ENCODE data around the gene SLC34A3. TPM values are rescaled to one million over a fixed set of nuclear protein-coding genes. Genes with fewer than 3 reads are reported as not detected.

Gene SLC34A3
- total RNA-seq, 1 experiment from 2014 or later, result not detected

DNA sequence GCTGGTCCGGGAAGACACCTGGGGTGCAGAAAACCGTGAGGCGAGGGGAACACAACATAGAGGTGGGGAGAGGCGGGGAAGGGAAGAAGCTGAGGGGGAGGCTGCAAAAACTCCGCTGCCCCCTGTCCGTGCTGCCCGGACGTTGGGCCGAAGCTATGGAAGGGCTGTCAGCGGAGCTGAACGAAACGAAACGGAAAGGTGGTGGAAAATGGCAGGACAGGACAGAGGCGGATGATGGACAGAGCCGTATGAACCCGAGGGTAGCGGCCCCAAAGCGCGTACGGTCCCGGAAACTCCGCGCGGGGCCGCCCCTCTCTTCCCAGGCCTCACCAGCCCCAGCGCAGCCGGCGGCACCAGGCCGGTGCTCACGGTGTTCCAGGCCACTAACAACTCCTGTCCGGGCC, 42.6 kb upstream of the SLC34A3 start:
- H3K36me3 ChIP-seq (ENCODE audit: insufficient read depth, low read length), result no peaks in the 10 kb centered on the region
- H3K4me3 ChIP-seq (ENCODE audit: low read length), result peak overlapping the region; percentile 87
- H2AFZ ChIP-seq (ENCODE audit: low read length), result no peak overlapping the region
- no peaks in the 10 kb centered on the region for H3K27me3 ChIP-seq (ENCODE audit: low read length)
- H3K4me2 ChIP-seq (ENCODE audit: low read depth, low read length, poor library complexity, severe bottlenecking), result peak overlapping the region; percentile 77
- H3K9ac ChIP-seq (ENCODE audit: low read length), result peak overlapping the region; percentile 86
- H4K20me1 ChIP-seq (ENCODE audit: insufficient read depth, low read depth, low read length), result peaks cover 22% of the 10 kb centered on the region
- H3K4me1 ChIP-seq (ENCODE audit: low read length), result peaks cover 32% of the 10 kb centered on the region
- peak; percentile 40 for DNase-seq
- H3K9me2 ChIP-seq (replicated peaks; ENCODE audit: insufficient read depth, low read length), result no peaks in the 10 kb centered on the region
- H3K27ac ChIP-seq (ENCODE audit: low read length), result no peak overlapping the region
- peaks cover 33% of the 10 kb centered on the region for H3K79me2 ChIP-seq (ENCODE audit: low read length)
- H3K9me3 ChIP-seq (ENCODE audit: low read length), result no peaks in the 10 kb centered on the region

DNA sequence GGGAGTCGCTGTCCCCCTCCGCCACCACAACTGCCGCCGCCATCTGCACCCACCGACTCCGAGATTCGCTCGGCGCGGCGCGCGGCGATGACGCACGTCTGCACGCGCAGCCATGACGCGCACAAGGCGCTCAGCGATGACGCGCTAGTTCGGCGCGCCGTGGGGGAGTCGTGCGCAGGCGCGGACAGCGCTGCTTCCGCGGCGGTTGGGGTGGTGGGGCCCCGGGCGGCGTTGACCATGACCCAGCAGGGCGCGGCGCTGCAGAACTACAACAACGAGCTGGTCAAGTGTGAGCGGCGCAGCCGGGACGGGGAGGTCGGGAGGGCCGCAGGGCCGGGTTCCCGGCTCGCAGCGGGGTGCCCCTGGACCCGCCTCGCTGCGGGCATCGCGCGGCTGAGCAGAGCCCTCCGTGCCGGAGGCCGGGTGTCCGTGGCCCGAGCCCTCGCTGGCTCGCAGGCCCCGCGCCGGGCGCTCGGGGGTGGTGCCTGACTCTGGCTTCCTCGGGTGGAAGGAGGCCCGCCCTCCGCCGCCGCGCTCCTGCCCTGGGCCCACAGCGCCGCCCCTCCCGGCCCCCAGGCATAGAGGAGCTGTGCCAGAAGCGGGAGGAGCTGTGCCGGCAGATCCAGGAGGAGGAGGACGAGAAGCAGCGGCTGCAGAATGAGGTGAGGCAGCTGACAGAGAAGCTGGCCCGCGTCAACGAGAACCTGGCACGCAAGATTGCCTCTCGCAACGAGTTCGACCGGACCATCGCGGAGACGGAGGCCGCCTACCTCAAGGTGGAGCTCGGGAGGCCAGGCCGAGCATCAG, 42.0 kb upstream of the SLC34A3 start, which contains the start of the genes ANAPC2 and SSNA1:
ANAPC2 (minus strand) TSS at position 71 of the 807 bp plus-strand sequence; CDS start at position 43, 28 bp downstream.
SSNA1 (plus strand) TSS at position 187 of the 807 bp plus-strand sequence; CDS start at position 238, 51 bp downstream.
- peaks cover 22% of the 10 kb centered on the region for H4K20me1 ChIP-seq (ENCODE audit: insufficient read depth, low read depth, low read length)
- peak within 1 kb of the TSS; percentile 86 for H3K9ac ChIP-seq (ENCODE audit: low read length)
- H3K4me2 ChIP-seq (ENCODE audit: low read depth, low read length, poor library complexity, severe bottlenecking), result peak within 1 kb of the TSS; percentile 77
- H3K36me3 ChIP-seq (ENCODE audit: insufficient read depth, low read length), result no peaks in the 10 kb centered on the region
- no peaks in the 10 kb centered on the region for H3K27me3 ChIP-seq (ENCODE audit: low read length)
- peaks cover 33% of the 10 kb centered on the region for H3K79me2 ChIP-seq (ENCODE audit: low read length)
- peaks cover 32% of the 10 kb centered on the region for H3K4me1 ChIP-seq (ENCODE audit: low read length)
- H3K4me3 ChIP-seq (ENCODE audit: low read length), result peak within 1 kb of the TSS; percentile 87
- no peaks in the 10 kb centered on the region for H3K9me2 ChIP-seq (replicated peaks; ENCODE audit: insufficient read depth, low read length)
- H3K9me3 ChIP-seq (ENCODE audit: low read length), result no peaks in the 10 kb centered on the region
- peak within 1 kb of the TSS; percentile 75 for H3K27ac ChIP-seq (ENCODE audit: low read length)
- DNase-seq, result peak; percentile 98
- no peak within 1 kb of the TSS for H2AFZ ChIP-seq (ENCODE audit: low read length)

DNA sequence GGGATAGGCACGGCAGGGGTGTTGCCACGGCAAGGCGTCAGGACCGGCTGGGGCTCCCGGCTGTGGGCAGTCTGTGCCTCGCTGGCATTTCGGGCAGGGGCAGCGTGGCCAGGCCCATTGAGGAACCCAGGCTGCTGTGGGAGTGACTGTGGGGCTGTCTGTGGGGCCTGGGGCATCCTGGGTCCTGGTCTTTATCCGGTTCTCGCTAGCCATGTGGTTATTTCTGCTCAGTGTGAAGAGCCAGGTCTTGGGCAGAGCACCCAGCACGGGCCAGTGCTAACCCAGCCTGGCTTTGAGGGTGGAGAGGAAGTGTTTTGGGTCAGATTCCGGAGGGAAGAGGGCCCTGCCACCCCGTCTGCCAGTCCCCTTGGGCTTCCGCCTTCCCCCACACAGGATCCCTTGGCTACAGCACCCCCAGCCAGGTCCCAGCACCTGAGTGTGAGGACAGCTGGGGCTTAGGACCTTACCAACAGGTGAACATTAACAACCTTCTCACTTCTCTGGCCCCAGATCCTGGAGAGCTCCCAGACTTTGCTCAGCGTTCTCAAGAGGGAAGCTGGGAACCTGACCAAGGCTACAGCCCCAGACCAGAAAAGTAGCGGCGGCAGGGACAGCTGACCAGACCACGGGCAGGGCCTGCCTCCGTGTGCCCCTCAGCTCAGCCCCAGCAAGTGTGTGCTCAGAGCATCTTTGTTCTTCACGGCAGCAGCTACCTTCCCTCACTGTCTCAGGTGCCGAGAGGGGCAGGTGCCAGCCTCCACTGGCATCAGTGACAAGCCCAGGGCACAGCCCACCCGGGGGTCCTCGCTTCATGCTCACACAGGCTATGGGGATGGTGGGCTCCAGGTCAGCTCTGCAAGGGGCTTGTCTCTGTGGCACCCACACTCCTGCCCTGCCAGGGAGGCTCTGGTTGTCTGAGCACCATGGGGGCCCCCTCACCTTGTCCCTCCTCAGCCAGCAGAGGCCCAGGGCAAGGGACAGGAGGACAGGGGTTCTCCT, 41.1 kb upstream of the SLC34A3 start:
- Histone ChIP-seq H3K36me3 (ENCODE audit: insufficient read depth, low read length) (no peaks in the 10 kb centered on the region), H3K79me2 (ENCODE audit: low read length) (peaks cover 34% of the 10 kb centered on the region), H4K20me1 (ENCODE audit: insufficient read depth, low read depth, low read length) (peaks cover 22% of the 10 kb centered on the region), H2AFZ (ENCODE audit: low read length) (no peak overlapping the region), H3K4me2 (ENCODE audit: low read depth, low read length, poor library complexity, severe bottlenecking) (peak overlapping the region; percentile 77), H3K9me2 (replicated peaks; ENCODE audit: insufficient read depth, low read length) (no peaks in the 10 kb centered on the region), H3K4me3 (ENCODE audit: low read length) (peak overlapping the region; percentile 87), H3K27ac (ENCODE audit: low read length) (peak overlapping the region; percentile 75), H3K9me3 (ENCODE audit: low read length) (no peaks in the 10 kb centered on the region), H3K9ac (ENCODE audit: low read length) (peak overlapping the region; percentile 86), H3K27me3 (ENCODE audit: low read length) (no peaks in the 10 kb centered on the region), H3K4me1 (ENCODE audit: low read length) (peaks cover 32% of the 10 kb centered on the region)
- no peak for DNase-seq

DNA sequence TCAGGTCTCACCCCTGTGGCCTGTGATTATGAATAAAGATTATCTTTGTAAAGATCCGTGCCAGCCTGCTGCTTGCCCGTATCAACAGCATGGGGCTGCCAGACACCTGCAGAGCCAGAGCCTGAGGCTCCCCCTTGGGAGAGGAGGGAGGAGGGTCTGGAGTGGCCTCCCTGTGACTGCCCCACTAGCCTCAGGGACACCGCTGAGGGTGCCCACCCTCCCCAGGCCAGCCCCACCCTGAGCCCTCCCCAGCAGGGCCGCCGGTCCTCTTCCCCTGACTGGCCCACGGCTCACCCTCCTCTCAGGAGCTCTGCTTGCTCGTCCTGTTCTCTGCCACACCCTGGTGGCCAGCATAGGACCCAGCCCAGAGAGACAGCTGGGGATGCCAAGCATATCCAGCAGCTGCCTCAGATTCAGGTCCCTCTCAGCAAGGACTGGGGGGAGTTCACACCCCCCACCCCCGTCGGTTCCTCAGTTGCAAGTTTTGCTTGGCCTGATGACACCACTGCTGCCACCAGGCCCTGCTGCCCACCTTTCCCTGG, 40.3 kb upstream of the SLC34A3 start:
- Histone ChIP-seq H2AFZ (ENCODE audit: low read length) (no peak overlapping the region), H3K4me2 (ENCODE audit: low read depth, low read length, poor library complexity, severe bottlenecking) (peak overlapping the region; percentile 77), H3K9me3 (ENCODE audit: low read length) (no peaks in the 10 kb centered on the region), H3K9ac (ENCODE audit: low read length) (peak overlapping the region; percentile 86), H3K79me2 (ENCODE audit: low read length) (peaks cover 41% of the 10 kb centered on the region), H3K36me3 (ENCODE audit: insufficient read depth, low read length) (no peaks in the 10 kb centered on the region), H4K20me1 (ENCODE audit: insufficient read depth, low read depth, low read length) (peaks cover 24% of the 10 kb centered on the region), H3K27ac (ENCODE audit: low read length) (no peak overlapping the region), H3K4me3 (ENCODE audit: low read length) (peak overlapping the region; percentile 87), H3K9me2 (replicated peaks; ENCODE audit: insufficient read depth, low read length) (no peaks in the 10 kb centered on the region), H3K4me1 (ENCODE audit: low read length) (peaks cover 32% of the 10 kb centered on the region), H3K27me3 (ENCODE audit: low read length) (no peaks in the 10 kb centered on the region)
- peak; percentile 60 for DNase-seq

DNA sequence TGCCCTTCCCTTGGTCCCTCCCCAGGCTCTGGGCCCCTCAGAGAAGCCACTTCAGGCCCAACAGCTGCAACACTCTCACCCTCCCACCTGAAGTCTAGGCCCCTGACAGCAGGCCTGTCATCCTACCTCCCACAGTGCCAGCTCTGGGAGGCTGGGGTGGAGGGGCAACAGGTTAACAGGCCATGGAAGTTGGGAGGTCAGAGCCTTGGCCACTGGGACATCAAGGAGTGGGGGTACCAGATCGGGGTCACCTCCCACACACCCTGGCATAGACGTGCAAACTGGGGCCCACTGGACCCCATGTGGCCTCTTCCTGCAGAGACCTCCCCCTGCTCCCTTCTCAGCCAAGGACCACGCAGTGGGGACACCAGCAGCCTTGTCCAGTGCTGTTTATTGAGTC, 39.5 kb upstream of the SLC34A3 start:
- Histone ChIP-seq H3K4me2 (ENCODE audit: low read depth, low read length, poor library complexity, severe bottlenecking) (peak overlapping the region; percentile 77), H3K4me1 (ENCODE audit: low read length) (peaks cover 32% of the 10 kb centered on the region), H3K79me2 (ENCODE audit: low read length) (peaks cover 44% of the 10 kb centered on the region), H3K4me3 (ENCODE audit: low read length) (no peak overlapping the region), H2AFZ (ENCODE audit: low read length) (no peak overlapping the region), H4K20me1 (ENCODE audit: insufficient read depth, low read depth, low read length) (peaks cover 26% of the 10 kb centered on the region), H3K9me2 (replicated peaks; ENCODE audit: insufficient read depth, low read length) (no peaks in the 10 kb centered on the region), H3K27me3 (ENCODE audit: low read length) (no peaks in the 10 kb centered on the region), H3K36me3 (ENCODE audit: insufficient read depth, low read length) (no peaks in the 10 kb centered on the region), H3K9me3 (ENCODE audit: low read length) (no peaks in the 10 kb centered on the region), H3K9ac (ENCODE audit: low read length) (no peak overlapping the region), H3K27ac (ENCODE audit: low read length) (no peak overlapping the region)
- DNase-seq, result peak; percentile 41

DNA sequence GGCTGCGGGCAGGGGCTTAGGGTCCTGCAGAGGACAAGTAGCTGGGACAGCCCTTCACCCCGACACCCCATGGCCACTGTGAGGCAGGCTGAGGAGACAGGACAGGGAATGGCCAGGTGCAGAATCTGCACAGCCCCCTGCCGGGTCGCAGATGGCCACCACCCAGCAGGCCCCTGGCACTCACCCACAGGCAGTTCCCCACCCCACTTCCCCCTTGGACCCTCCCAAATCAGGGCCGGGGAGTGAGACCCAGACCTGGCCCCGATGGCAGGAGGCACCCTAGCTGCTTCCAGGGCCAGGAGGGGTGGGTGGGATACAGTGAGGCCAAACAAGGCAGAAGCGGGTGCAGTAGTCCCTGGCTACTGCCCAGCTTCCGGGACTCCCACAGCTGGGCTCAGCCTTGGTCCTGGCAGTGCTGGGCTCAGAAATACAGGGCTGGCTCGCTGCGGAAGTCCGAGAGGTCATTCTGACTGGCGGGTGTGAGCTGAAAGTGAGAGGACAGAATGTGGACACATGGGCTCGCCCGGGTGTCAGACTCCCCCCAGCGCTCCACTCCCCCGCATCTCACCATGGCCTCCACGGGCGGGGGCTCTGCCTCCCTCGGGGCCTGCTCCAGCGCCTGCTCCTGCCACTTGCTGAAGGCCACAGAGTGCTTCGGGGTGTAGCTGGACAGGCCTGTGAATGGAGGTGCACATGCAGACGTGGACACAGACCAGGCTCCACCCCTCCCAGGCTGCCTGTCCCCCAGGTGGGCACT, 38.8 kb upstream of the SLC34A3 start:
- Histone ChIP-seq H3K9ac (ENCODE audit: low read length) (no peak overlapping the region), H3K4me3 (ENCODE audit: low read length) (no peak overlapping the region), H3K79me2 (ENCODE audit: low read length) (peaks cover 46% of the 10 kb centered on the region), H3K36me3 (ENCODE audit: insufficient read depth, low read length) (no peaks in the 10 kb centered on the region), H3K4me2 (ENCODE audit: low read depth, low read length, poor library complexity, severe bottlenecking) (no peak overlapping the region), H3K4me1 (ENCODE audit: low read length) (peaks cover 28% of the 10 kb centered on the region), H4K20me1 (ENCODE audit: insufficient read depth, low read depth, low read length) (peaks cover 26% of the 10 kb centered on the region), H3K27me3 (ENCODE audit: low read length) (no peaks in the 10 kb centered on the region), H3K27ac (ENCODE audit: low read length) (no peak overlapping the region), H3K9me2 (replicated peaks; ENCODE audit: insufficient read depth, low read length) (no peaks in the 10 kb centered on the region), H2AFZ (ENCODE audit: low read length) (no peak overlapping the region), H3K9me3 (ENCODE audit: low read length) (no peaks in the 10 kb centered on the region)
- no peak for DNase-seq

DNA sequence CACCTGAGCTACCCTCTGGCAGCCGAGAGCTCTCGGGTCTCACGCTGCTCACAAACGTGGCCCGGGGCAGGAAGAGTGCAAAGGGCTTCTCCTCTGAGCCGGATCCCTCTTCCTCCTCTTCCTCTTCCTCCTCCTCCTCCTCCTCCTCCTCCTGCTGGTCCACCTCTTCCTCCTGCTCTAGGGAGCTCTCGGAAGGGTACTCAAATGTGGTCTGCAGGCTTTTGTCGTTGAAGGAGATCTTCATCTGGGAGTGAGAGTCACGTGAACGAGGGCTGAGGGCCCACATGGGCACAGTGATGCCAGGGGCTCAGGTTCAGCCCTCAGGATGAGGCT, 38.3 kb upstream of the SLC34A3 start:
- Histone ChIP-seq H3K27me3 (ENCODE audit: low read length) (no peaks in the 10 kb centered on the region), H3K79me2 (ENCODE audit: low read length) (peaks cover 45% of the 10 kb centered on the region), H3K4me3 (ENCODE audit: low read length) (no peak overlapping the region), H3K9me3 (ENCODE audit: low read length) (no peaks in the 10 kb centered on the region), H2AFZ (ENCODE audit: low read length) (no peak overlapping the region), H3K9me2 (replicated peaks; ENCODE audit: insufficient read depth, low read length) (no peaks in the 10 kb centered on the region), H3K4me2 (ENCODE audit: low read depth, low read length, poor library complexity, severe bottlenecking) (no peak overlapping the region), H3K36me3 (ENCODE audit: insufficient read depth, low read length) (no peaks in the 10 kb centered on the region), H3K9ac (ENCODE audit: low read length) (no peak overlapping the region), H3K4me1 (ENCODE audit: low read length) (peaks cover 25% of the 10 kb centered on the region), H3K27ac (ENCODE audit: low read length) (no peak overlapping the region), H4K20me1 (ENCODE audit: insufficient read depth, low read depth, low read length) (peaks cover 24% of the 10 kb centered on the region)
- no peak for DNase-seq

Data from Karpas-422 (cell line).